HEK293 (cell line): ENCODE results near the gene FOXP1.

ENCODE experiments used
- CTCF ChIA-PET: fragments of 350-600 bp; formaldehyde crosslinking; extraction: SDS; loops from one replicate; lab custom pipeline; 2021; ENCODE audit warnings: antibody characterized with exemption; lab: Yijun Ruan, JAX
- POLR2A ChIA-PET: fragments of 300-600 bp; formaldehyde crosslinking; extraction: SDS; loops from one replicate; lab custom pipeline; 2020; ENCODE audit warnings: antibody characterized with exemption, inconsistent platforms; lab: Yijun Ruan, JAX
- H3K27ac ChIP-seq: fragments of 200-500 bp; sonication (Bioruptor generic); 2 replicates; pipeline ENCODE4 v1.5.1; 2014; ENCODE audit warnings: low read depth, low read length, control low read depth, inconsistent platforms; ENCODE audit errors: extremely low read depth
- H3K36me3 ChIP-seq, 2 experiments: fragments of 200-500 bp in 1 of 2; sonication (Bioruptor generic) in 1 of 2; 1 replicate in 1 of 2; 2 replicates in 1 of 2; pipeline ENCODE4 v1.5.1; 2014 to 2017; ENCODE audit warnings: inconsistent platforms in 2 of 2, low read length in 2 of 2; ENCODE audit not compliant: control insufficient read depth in 2 of 2, insufficient read depth in 1 of 2
- H3K4me1 ChIP-seq: fragments of 200-500 bp; sonication (Bioruptor generic); 2 replicates; pipeline ENCODE4 v1.5.1; 2014; ENCODE audit warnings: mild to moderate bottlenecking, low read length, inconsistent platforms; ENCODE audit not compliant: control insufficient read depth, insufficient read depth
- H3K4me3 ChIP-seq: 2 replicates; pipeline ENCODE4 v1.5.1; 2011; ENCODE audit warnings: low read depth, mild to moderate bottlenecking, control low read depth, low read length, moderate library complexity
- H3K9me3 ChIP-seq: fragments of 200-500 bp; sonication (Bioruptor generic); 2 replicates; pipeline ENCODE4 v1.5.1; 2014; ENCODE audit warnings: low read depth, low read length, inconsistent platforms; ENCODE audit not compliant: control insufficient read depth, insufficient read depth
- FEZF1 ChIP-seq: fragments of 450-650 bp; formaldehyde crosslinking; IDR thresholded peaks from 2 replicates; pipeline ENCODE4 v1.5.1; 2016; ENCODE audit warnings: missing biosample characterization, missing genetic modification characterization
- MYNN ChIP-seq: fragments of 450-650 bp; formaldehyde crosslinking; IDR thresholded peaks from 2 replicates; pipeline ENCODE4 v1.5.1; 2016; ENCODE audit warnings: missing biosample characterization, missing genetic modification characterization, borderline replicate concordance
- SCRT2 ChIP-seq: fragments of 450-650 bp; formaldehyde crosslinking; IDR thresholded peaks from 2 replicates; pipeline ENCODE4 v1.5.1; 2016; ENCODE audit warnings: missing biosample characterization, missing genetic modification characterization
- ZFP41 ChIP-seq: fragments of 450-650 bp; formaldehyde crosslinking; IDR thresholded peaks from 2 replicates; pipeline ENCODE4 v1.5.1; 2016; ENCODE audit warnings: missing biosample characterization, missing genetic modification characterization, borderline replicate concordance
- ZIC2 ChIP-seq: fragments of 450-650 bp; formaldehyde crosslinking; IDR thresholded peaks from 2 replicates; pipeline ENCODE4 v1.5.1; 2016; ENCODE audit warnings: missing biosample characterization, missing genetic modification characterization
- ZNF311 ChIP-seq: fragments of 450-650 bp; formaldehyde crosslinking; IDR thresholded peaks from 2 replicates; pipeline ENCODE4 v1.5.1; 2017; ENCODE audit warnings: missing biosample characterization, missing genetic modification characterization, borderline replicate concordance
- ZNF37A ChIP-seq: fragments of 450-650 bp; IDR thresholded peaks from 2 replicates; pipeline ENCODE4 v1.5.1; 2018; ENCODE audit warnings: missing biosample characterization, missing genetic modification characterization
- ZNF610 ChIP-seq: fragments of 450-650 bp; formaldehyde crosslinking; IDR thresholded peaks from 2 replicates; pipeline ENCODE4 v1.5.1; 2016; ENCODE audit warnings: missing biosample characterization, missing genetic modification characterization, borderline replicate concordance
- ZNF621 ChIP-seq: fragments of 450-650 bp; formaldehyde crosslinking; IDR thresholded peaks from 2 replicates; pipeline ENCODE4 v1.5.1; 2017; ENCODE audit warnings: missing biosample characterization, missing genetic modification characterization
- ZNF623 ChIP-seq: fragments of 450-650 bp; formaldehyde crosslinking; IDR thresholded peaks from 2 replicates; pipeline ENCODE4 v1.5.1; 2016; ENCODE audit warnings: missing biosample characterization, missing genetic modification characterization
- ZNF701 ChIP-seq: fragments of 450-650 bp; formaldehyde crosslinking; IDR thresholded peaks from 2 replicates; pipeline ENCODE4 v1.5.1; 2016; ENCODE audit warnings: missing biosample characterization, missing genetic modification characterization
- ZXDB ChIP-seq: fragments of 450-650 bp; formaldehyde crosslinking; IDR thresholded peaks from 2 replicates; pipeline ENCODE4 v1.5.1; 2016; ENCODE audit warnings: missing biosample characterization, missing genetic modification characterization
- TF ChIP-seq, protein P1 (sequence below): fragments of 450-650 bp; formaldehyde crosslinking; IDR thresholded peaks from 2 replicates; pipeline ENCODE4 v1.5.1; 2016; ENCODE audit warnings: missing biosample characterization, missing genetic modification characterization, low read depth
- TF ChIP-seq, protein P2 (sequence below): fragments of 450-650 bp; formaldehyde crosslinking; conservative IDR thresholded peaks from 2 replicates; pipeline ENCODE4 v1.5.1; 2016; ENCODE audit warnings: low read depth, missing biosample characterization, missing genetic modification characterization
- TF ChIP-seq, protein P3 (sequence below): fragments of 450-650 bp; formaldehyde crosslinking; IDR thresholded peaks from 2 replicates; pipeline ENCODE4 v1.5.1; 2017; ENCODE audit warnings: missing biosample characterization, missing genetic modification characterization
- TF ChIP-seq, protein P4 (sequence below): fragments of 450-650 bp; formaldehyde crosslinking; IDR thresholded peaks from 2 replicates; pipeline ENCODE4 v1.5.1; 2016; ENCODE audit warnings: missing biosample characterization, missing genetic modification characterization
- TF ChIP-seq, protein P5 (sequence below): fragments of 450-650 bp; formaldehyde crosslinking; IDR thresholded peaks from 2 replicates; pipeline ENCODE4 v1.5.1; 2016; ENCODE audit warnings: missing biosample characterization, missing genetic modification characterization

Gene FOXP1

DNA sequence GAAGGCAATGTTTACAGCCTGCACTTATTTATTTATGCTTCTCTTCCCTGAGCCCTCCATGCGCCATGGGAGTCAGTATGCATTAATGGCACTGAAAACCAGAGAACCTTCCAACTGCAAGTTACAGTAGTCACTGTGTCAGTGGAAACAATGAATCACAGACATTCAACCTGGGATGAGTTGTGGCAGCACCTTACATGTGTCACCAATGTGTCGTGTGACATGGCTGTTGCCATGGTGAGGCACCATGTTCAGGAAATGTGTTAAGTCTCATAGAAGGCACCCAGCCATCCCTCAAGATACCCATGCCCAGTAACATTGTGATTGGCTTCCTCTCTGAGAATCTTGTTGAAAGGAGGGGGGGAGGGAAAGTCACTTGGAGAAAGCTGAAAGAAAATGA, 105.0 kb downstream of the FOXP1 start:
- H3K4me3 ChIP-seq, result no peak overlapping the region
- ChIA-PET CTCF (no interaction called here), POLR2A (no interaction called here)
- H3K36me3 ChIP-seq, result no peaks in the 10 kb centered on the region
- H3K27ac ChIP-seq, result no peak overlapping the region
- TF ChIP-seq MYNN (tag by site-specific recombination), result no peak
- TF ChIP-seq ZNF701, result no peak
- TF ChIP-seq, protein P1, sequence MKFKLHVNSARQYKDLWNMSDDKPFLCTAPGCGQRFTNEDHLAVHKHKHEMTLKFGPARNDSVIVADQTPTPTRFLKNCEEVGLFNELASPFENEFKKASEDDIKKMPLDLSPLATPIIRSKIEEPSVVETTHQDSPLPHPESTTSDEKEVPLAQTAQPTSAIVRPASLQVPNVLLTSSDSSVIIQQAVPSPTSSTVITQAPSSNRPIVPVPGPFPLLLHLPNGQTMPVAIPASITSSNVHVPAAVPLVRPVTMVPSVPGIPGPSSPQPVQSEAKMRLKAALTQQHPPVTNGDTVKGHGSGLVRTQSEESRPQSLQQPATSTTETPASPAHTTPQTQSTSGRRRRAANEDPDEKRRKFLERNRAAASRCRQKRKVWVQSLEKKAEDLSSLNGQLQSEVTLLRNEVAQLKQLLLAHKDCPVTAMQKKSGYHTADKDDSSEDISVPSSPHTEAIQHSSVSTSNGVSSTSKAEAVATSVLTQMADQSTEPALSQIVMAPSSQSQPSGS, result no peak
- TF ChIP-seq ZIC2 (tag by site-specific recombination), result no peak
- no peak for TF ChIP-seq ZNF311
- TF ChIP-seq ZNF621, result no peak
- TF ChIP-seq, protein P2, sequence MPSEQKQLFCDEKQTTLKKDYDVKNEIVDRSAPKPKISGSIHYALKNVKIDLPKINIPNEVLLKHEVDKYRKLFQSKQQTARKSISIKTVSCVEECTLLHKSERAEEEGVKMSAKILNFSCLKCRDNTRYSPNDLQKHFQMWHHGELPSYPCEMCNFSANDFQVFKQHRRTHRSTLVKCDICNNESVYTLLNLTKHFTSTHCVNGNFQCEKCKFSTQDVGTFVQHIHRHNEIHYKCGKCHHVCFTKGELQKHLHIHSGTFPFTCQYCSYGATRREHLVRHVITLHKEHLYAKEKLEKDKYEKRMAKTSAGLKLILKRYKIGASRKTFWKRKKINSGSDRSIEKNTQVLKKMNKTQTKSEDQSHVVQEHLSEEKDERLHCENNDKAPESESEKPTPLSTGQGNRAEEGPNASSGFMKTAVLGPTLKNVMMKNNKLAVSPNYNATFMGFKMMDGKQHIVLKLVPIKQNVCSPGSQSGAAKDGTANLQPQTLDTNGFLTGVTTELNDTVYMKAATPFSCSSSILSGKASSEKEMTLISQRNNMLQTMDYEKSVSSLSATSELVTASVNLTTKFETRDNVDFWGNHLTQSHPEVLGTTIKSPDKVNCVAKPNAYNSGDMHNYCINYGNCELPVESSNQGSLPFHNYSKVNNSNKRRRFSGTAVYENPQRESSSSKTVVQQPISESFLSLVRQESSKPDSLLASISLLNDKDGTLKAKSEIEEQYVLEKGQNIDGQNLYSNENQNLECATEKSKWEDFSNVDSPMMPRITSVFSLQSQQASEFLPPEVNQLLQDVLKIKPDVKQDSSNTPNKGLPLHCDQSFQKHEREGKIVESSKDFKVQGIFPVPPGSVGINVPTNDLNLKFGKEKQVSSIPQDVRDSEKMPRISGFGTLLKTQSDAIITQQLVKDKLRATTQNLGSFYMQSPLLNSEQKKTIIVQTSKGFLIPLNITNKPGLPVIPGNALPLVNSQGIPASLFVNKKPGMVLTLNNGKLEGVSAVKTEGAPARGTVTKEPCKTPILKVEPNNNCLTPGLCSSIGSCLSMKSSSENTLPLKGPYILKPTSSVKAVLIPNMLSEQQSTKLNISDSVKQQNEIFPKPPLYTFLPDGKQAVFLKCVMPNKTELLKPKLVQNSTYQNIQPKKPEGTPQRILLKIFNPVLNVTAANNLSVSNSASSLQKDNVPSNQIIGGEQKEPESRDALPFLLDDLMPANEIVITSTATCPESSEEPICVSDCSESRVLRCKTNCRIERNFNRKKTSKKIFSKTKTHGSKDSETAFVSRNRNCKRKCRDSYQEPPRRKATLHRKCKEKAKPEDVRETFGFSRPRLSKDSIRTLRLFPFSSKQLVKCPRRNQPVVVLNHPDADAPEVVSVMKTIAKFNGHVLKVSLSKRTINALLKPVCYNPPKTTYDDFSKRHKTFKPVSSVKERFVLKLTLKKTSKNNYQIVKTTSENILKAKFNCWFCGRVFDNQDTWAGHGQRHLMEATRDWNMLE, result no peak
- TF ChIP-seq, protein P3, sequence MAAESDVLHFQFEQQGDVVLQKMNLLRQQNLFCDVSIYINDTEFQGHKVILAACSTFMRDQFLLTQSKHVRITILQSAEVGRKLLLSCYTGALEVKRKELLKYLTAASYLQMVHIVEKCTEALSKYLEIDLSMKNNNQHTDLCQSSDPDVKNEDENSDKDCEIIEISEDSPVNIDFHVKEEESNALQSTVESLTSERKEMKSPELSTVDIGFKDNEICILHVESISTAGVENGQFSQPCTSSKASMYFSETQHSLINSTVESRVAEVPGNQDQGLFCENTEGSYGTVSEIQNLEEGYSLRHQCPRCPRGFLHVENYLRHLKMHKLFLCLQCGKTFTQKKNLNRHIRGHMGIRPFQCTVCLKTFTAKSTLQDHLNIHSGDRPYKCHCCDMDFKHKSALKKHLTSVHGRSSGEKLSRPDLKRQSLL, result no peak
- TF ChIP-seq ZXDB (tag by site-specific recombination), result no peak
- TF ChIP-seq, protein P4, sequence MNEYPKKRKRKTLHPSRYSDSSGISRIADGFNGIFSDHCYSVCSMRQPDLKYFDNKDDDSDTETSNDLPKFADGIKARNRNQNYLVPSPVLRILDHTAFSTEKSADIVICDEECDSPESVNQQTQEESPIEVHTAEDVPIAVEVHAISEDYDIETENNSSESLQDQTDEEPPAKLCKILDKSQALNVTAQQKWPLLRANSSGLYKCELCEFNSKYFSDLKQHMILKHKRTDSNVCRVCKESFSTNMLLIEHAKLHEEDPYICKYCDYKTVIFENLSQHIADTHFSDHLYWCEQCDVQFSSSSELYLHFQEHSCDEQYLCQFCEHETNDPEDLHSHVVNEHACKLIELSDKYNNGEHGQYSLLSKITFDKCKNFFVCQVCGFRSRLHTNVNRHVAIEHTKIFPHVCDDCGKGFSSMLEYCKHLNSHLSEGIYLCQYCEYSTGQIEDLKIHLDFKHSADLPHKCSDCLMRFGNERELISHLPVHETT (tag by site-specific recombination), result no peak
- no peak for TF ChIP-seq ZNF610 (tag by site-specific recombination)
- no peak for TF ChIP-seq FEZF1
- no peak for TF ChIP-seq ZFP41 (tag by site-specific recombination)
- no peak for TF ChIP-seq ZNF623 (tag by site-specific recombination)
- no peak for TF ChIP-seq ZNF37A (tag by site-specific recombination)
- H3K4me1 ChIP-seq, result no peaks in the 10 kb centered on the region
- no peaks in the 10 kb centered on the region for H3K9me3 ChIP-seq

DNA sequence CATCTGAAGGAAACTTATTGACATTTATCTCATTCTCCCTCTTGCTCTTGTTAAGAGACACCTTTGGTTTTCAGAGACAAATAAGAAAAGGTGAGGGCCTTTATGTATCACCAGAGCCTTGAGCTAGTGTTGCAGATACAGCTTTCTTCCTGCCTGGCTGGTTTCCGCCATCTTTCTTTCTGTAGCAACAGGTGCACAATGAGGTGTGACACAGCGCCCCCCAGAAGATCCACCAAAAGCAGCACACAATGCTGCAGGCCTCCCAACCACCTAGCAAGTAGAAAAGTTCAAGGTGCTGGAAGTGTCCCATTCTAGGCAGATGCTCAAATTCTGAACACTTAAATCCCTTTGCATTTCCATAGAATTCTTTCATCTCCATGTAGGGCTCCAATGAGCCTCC, 106.6 kb downstream of the FOXP1 start:
- TF ChIP-seq, protein P5, sequence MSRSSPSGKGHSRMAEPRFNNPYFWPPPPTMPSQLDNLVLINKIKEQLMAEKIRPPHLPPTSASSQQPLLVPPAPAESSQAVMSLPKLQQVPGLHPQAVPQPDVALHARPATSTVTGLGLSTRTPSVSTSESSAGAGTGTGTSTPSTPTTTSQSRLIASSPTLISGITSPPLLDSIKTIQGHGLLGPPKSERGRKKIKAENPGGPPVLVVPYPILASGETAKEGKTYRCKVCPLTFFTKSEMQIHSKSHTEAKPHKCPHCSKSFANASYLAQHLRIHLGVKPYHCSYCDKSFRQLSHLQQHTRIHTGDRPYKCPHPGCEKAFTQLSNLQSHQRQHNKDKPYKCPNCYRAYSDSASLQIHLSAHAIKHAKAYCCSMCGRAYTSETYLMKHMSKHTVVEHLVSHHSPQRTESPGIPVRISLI (tag by site-specific recombination), result no peak
- peak; percentile 45; the same call in 1 of the 2 replicates for TF ChIP-seq SCRT2 (tag by site-specific recombination)
- H3K4me1 ChIP-seq, result no peaks in the 10 kb centered on the region
- CTCF ChIA-PET, result interaction anchor here (1.3 kb wide), 1 partner anchor 18 kb away, joined by 4 read pairs; no protein-coding TSS in a partner anchor
- H3K36me3 ChIP-seq, result no peaks in the 10 kb centered on the region
- H3K9me3 ChIP-seq, result no peaks in the 10 kb centered on the region
- no peak overlapping the region for H3K4me3 ChIP-seq
- POLR2A ChIA-PET, result no interaction called here
- H3K27ac ChIP-seq, result no peak overlapping the region
